Measurements from ENCODE around the gene KPNA5. TPM values are rescaled to one million over a fixed set of nuclear protein-coding genes. Genes with fewer than 3 reads are reported as not detected.

The KPNA5 gene
- total RNA-seq, 1 experiment from 2014 or later = 10.5 TPM

GRCh38 chr6:116672306-116672705 is 8.7 kb upstream of the KPNA5 start:
- no peak for DNase-seq
- H2AFZ ChIP-seq (ENCODE audit: low read length) = no peak overlapping the region
- H4K8ac ChIP-seq (replicated peaks; ENCODE audit: insufficient read length, low read depth, low read length) = no peak overlapping the region
- no peak for TF ChIP-seq CTCF (conservative IDR thresholded peaks at IDR 0.05)
- H2BK5ac ChIP-seq (ENCODE audit: insufficient read length, low read length) = no peak overlapping the region
- H2BK120ac ChIP-seq (ENCODE audit: low read depth, low read length, poor library complexity, severe bottlenecking) = no peak overlapping the region
- H2BK12ac ChIP-seq (ENCODE audit: insufficient read length, low read depth, low read length) = no peak overlapping the region
- Mint-ChIP-seq H3K4me3 (no peak overlapping the region), H3K9me3 (peaks cover 0 to 3% of the 10 kb centered on the region in 2 experiments; a peak in 1 of 5 replicates), H3K4me1 (peaks cover 4% of the 10 kb centered on the region in 2 experiments), H3K36me3 (ENCODE audit: insufficient read depth in 1 of 3, low read depth in 3 of 3) (peaks cover 0 to 3% (median 0%) of the 10 kb centered on the region in 3 experiments; a peak in 1 of 7 replicates), H3K27ac (no peak overlapping the region), H3K27me3 (ENCODE audit: low read depth) (no peaks in the 10 kb centered on the region; the same call in 1 of the 2 replicates)
- no peak overlapping the region for H2BK20ac ChIP-seq (ENCODE audit: low read depth, low read length, poor library complexity, severe bottlenecking)
- H3K27ac ChIP-seq (ENCODE audit: insufficient read length, low read depth, low read length) = no peak overlapping the region
- H3K79me1 ChIP-seq (ENCODE audit: insufficient read depth, low read depth, low read length, poor library complexity, severe bottlenecking) = peaks cover 2% of the 10 kb centered on the region
- H4K91ac ChIP-seq (ENCODE audit: insufficient read length, low read depth, low read length) = no peak overlapping the region
- H3K4me2 ChIP-seq (ENCODE audit: insufficient read depth, insufficient read length, low read length) = no peak overlapping the region
- no peaks in the 10 kb centered on the region for H3K4me1 ChIP-seq (ENCODE audit: insufficient read depth, low read length)
- H3K4ac ChIP-seq (ENCODE audit: low read depth, low read length) = no peak overlapping the region
- H3K18ac ChIP-seq (ENCODE audit: insufficient read length, low read depth, low read length) = no peak overlapping the region
- no peak overlapping the region for H2AK5ac ChIP-seq (ENCODE audit: insufficient read length, low read length)
- no peak overlapping the region for H4K5ac ChIP-seq (ENCODE audit: insufficient read length, low read depth, low read length)
- no CpG with 5 or more reads among the region's 4 CpGs for WGBS (ENCODE audit: extremely low coverage, insufficient read length, low lambda C conversion rate)
- no peaks in the 10 kb centered on the region for H3K27me3 ChIP-seq (ENCODE audit: insufficient read depth, low read length)
- H3K9ac ChIP-seq (ENCODE audit: extremely low read depth, insufficient read length, low read length) = no peak overlapping the region
- H3K14ac ChIP-seq (ENCODE audit: insufficient read depth, low read length) = no peak overlapping the region
- H3T11ph ChIP-seq (ENCODE audit: low read length) = no peak overlapping the region
- peaks cover 2% of the 10 kb centered on the region; the same call in 1 of the 2 replicates for H3K79me2 ChIP-seq (ENCODE audit: insufficient read depth, low read length)
- H2BK15ac ChIP-seq (ENCODE audit: low read depth, low read length) = no peak overlapping the region
- no peaks in the 10 kb centered on the region for H4K20me1 ChIP-seq (ENCODE audit: control insufficient read depth, insufficient read depth, insufficient read length)
- H3K23me2 ChIP-seq (ENCODE audit: insufficient read length, low read depth, low read length, poor library complexity, severe bottlenecking) = peaks cover 5% of the 10 kb centered on the region
- no peaks in the 10 kb centered on the region for H3K9me3 ChIP-seq (ENCODE audit: control insufficient read depth, low read depth, low read length)
- H3K23ac ChIP-seq (ENCODE audit: insufficient read length, low read depth, low read length) = no peak overlapping the region
- H3K56ac ChIP-seq (ENCODE audit: insufficient read length, low read depth, low read length) = no peak overlapping the region

Measured in H9 (cell line).